Measurements from ENCODE around the gene TRAM2. TPM values are rescaled to one million over a fixed set of nuclear protein-coding genes. Genes with fewer than 3 reads are reported as not detected.

TRAM2 gene
- total and polyA plus RNA-seq, 5 experiments from 2014 or later = 3.1 to 9.9 (median 4.9) TPM

DNA sequence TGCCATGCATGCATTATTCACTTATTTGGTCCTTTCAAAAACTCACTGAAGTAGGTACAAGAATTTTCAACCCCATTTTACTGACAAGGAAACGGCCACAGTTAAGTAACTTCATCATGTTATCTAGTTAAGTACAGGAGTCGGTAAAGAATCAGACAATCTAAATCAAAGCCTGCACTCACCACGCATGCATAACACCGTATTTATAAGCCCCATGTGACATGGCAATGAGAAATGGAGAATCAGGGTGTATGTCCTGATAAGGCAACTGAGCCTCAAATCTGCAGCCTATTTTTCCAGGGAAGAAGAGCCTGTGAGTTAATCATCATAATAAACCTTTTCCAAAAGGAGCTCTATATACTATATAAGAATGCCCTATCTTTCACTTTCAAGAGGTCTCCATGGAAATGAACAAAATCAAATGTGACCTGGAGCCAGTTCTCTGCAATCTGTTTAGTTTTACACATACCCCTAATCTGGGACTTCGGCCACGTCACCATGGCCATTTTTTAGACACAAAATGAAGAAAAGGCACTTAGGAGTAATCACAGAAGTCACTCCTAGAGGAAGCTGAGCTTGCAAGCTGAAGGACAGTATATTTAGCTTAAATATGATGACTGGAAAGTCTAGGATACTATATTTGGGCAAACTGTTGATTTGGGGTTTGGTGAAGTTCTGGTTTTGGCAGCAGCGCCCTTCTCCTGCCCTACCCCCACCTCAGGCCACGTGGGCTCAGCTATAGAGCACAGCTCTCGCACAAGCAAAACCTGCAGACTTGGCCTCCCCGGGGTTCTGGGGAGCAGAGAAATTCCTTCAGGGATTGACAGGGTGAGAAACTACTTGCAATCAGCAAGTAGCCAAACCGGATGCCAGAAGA lies 19.2 kb downstream of the TRAM2 start:
- no peak for ATAC-seq
- Mint-ChIP-seq H3K27me3 (no peaks in the 10 kb centered on the region), H3K4me3 (no peak overlapping the region), H3K9me3 (no peaks in the 10 kb centered on the region), H3K27ac (no peak overlapping the region), H3K4me1 (peaks cover 9 to 54% (median 24%) of the 10 kb centered on the region in 4 donors), H3K36me3 (peaks cover 0 to 22% (median 4%) of the 10 kb centered on the region in 3 donors)
- POLR2A ChIA-PET = no interaction called here
- DNase-seq = no peak

DNA sequence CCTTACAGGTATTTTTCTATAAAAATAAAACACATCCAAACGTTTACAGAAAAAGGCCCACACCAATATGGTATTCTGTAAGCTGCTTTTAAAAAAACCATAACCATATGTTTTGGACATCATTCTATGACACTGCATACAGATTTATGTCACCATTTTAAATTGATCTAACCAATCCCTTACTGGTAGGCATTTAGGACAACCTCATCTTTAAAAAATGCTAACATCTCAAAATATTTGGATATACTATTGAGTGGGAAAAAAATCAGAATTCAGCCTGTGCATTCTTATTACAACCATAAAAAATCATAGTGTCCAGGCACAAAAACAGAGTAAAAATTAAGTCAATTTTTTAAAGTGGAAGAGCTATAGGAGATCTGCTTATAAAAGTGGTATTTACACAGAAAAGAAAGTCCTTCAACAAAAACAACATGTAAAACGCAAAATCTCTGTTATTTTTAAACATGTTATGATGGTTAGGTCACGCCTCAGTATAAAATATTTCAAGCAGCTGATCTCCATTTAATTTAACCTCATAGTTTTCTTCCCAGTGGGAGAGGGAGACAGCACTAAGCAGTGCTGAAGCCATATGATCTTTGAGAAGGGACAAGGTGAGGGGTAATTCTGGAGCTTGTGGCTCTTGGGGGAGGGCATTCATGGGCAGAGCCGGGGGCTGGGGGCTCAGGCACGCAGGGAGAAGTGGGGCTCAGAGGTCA lies 21.2 kb downstream of the TRAM2 start:
- Mint-ChIP-seq H3K4me1 (peaks cover 21 to 65% (median 33%) of the 10 kb centered on the region in 4 donors), H3K9me3 (no peaks in the 10 kb centered on the region), H3K27me3 (no peaks in the 10 kb centered on the region), H3K36me3 (peaks cover 0 to 19% (median 4%) of the 10 kb centered on the region in 3 donors), H3K27ac (no peak overlapping the region), H3K4me3 (no peak overlapping the region)
- ATAC-seq = no peak
- POLR2A ChIA-PET = no interaction called here
- no peak for DNase-seq

- peaks cover 26 to 69% (median 39%) of the 10 kb centered on the region in 4 donors for H3K4me1 Mint-ChIP-seq
- peaks cover 0 to 21% (median 4%) of the 10 kb centered on the region in 3 donors for H3K36me3 Mint-ChIP-seq
- ATAC-seq (no peak), DNase-seq (no peak)
- H3K27me3 Mint-ChIP-seq = no peaks in the 10 kb centered on the region
- POLR2A ChIA-PET = no interaction called here
- H3K4me3 Mint-ChIP-seq = no peak overlapping the region
- H3K27ac Mint-ChIP-seq = no peak overlapping the region
- no peaks in the 10 kb centered on the region for H3K9me3 Mint-ChIP-seq
Observed at GRCh38 chr6:52554684-52555280, 22.1 kb downstream of the TRAM2 start.

GRCh38 chr6:52553719-52554118 lies 23.1 kb downstream of the TRAM2 start:
- ATAC-seq (no peak), DNase-seq (no peak)
- Mint-ChIP-seq H3K4me3 (peak overlapping the region in 1 of 10 donors; percentile 51), H3K9me3 (no peaks in the 10 kb centered on the region), H3K4me1 (peaks cover 24 to 65% (median 41%) of the 10 kb centered on the region in 4 donors), H3K27ac (peak overlapping the region in 2 of 10 donors; percentile 66 to 86), H3K27me3 (no peaks in the 10 kb centered on the region), H3K36me3 (peaks cover 0 to 17% (median 11%) of the 10 kb centered on the region in 3 donors)
- POLR2A ChIA-PET = no interaction called here

GRCh38 chr6:52553158-52553557 lies 23.7 kb downstream of the TRAM2 start:
- H3K4me3 Mint-ChIP-seq = no peak overlapping the region
- H3K4me1 Mint-ChIP-seq = peaks cover 24 to 65% (median 42%) of the 10 kb centered on the region in 4 donors
- DNase-seq (no peak), ATAC-seq (no peak)
- H3K27ac Mint-ChIP-seq = no peak overlapping the region
- POLR2A ChIA-PET = no interaction called here
- peaks cover 0 to 14% (median 7%) of the 10 kb centered on the region in 3 donors for H3K36me3 Mint-ChIP-seq
- H3K9me3 Mint-ChIP-seq = no peaks in the 10 kb centered on the region
- H3K27me3 Mint-ChIP-seq = no peaks in the 10 kb centered on the region

- Mint-ChIP-seq H3K4me3 (no peak overlapping the region), H3K27me3 (no peaks in the 10 kb centered on the region), H3K4me1 (peaks cover 26 to 65% (median 44%) of the 10 kb centered on the region in 4 donors), H3K27ac (peak overlapping the region in 1 of 10 donors; percentile 20), H3K36me3 (peaks cover 0 to 12% (median 7%) of the 10 kb centered on the region in 3 donors), H3K9me3 (no peaks in the 10 kb centered on the region)
- DNase-seq (no peak), ATAC-seq (no peak)
- POLR2A ChIA-PET = no interaction called here
Observed at GRCh38 chr6:52552278-52552643, 24.6 kb downstream of the TRAM2 start.

- H3K36me3 Mint-ChIP-seq = peaks cover 0 to 16% (median 7%) of the 10 kb centered on the region in 3 donors
- peaks cover 31 to 70% (median 46%) of the 10 kb centered on the region in 4 donors for H3K4me1 Mint-ChIP-seq
- H3K9me3 Mint-ChIP-seq = no peaks in the 10 kb centered on the region
- no peaks in the 10 kb centered on the region for H3K27me3 Mint-ChIP-seq
- H3K4me3 Mint-ChIP-seq = no peak overlapping the region
- H3K27ac Mint-ChIP-seq = peak overlapping the region in 1 of 10 donors; percentile 46
- ATAC-seq = no peak
- no peak for DNase-seq
- POLR2A ChIA-PET = no interaction called here
Observed at GRCh38 chr6:52551483-52552277, 25.2 kb downstream of the TRAM2 start.

GRCh38 chr6:52550870-52551269 lies 26.0 kb downstream of the TRAM2 start:
- H3K9me3 Mint-ChIP-seq = no peaks in the 10 kb centered on the region
- peaks cover 0 to 22% (median 7%) of the 10 kb centered on the region in 3 donors for H3K36me3 Mint-ChIP-seq
- H3K4me1 Mint-ChIP-seq = peaks cover 36 to 74% (median 50%) of the 10 kb centered on the region in 4 donors
- no peak for DNase-seq
- H3K27me3 Mint-ChIP-seq = no peaks in the 10 kb centered on the region
- POLR2A ChIA-PET = no interaction called here
- no peak overlapping the region for H3K4me3 Mint-ChIP-seq
- peak overlapping the region in 1 of 10 donors; percentile 52 for H3K27ac Mint-ChIP-seq
- ATAC-seq = no peak

- peak overlapping the region in 1 of 10 donors; percentile 3 for H3K27ac Mint-ChIP-seq
- H3K27me3 Mint-ChIP-seq = no peaks in the 10 kb centered on the region
- H3K4me1 Mint-ChIP-seq = peaks cover 33 to 80% (median 55%) of the 10 kb centered on the region in 4 donors
- H3K9me3 Mint-ChIP-seq = no peaks in the 10 kb centered on the region
- no peak overlapping the region for H3K4me3 Mint-ChIP-seq
- POLR2A ChIA-PET = no interaction called here
- no peak for DNase-seq
- H3K36me3 Mint-ChIP-seq = peaks cover 0 to 22% (median 7%) of the 10 kb centered on the region in 3 donors
- no peak for ATAC-seq
Observed at GRCh38 chr6:52550014-52550575, 26.8 kb downstream of the TRAM2 start.

DNA sequence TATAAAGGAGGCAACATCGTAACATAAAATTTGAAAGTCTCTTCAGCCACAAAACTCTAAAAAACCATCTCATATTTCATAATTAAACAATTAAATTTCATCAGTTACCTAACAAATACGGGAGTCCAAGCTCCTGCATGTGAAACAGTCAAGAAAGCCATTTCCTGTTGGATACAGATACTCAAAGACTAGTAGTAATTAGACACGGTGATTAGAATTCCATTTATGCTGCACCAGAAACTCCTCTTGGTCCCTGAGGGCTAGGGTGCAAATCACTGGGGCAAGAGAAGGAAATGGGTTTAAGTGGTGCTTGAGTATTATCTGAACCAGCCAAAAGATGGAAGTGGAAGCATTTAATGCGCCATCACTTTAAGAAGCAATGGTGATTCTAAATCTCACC lies 27.4 kb downstream of the TRAM2 start:
- H3K4me3 Mint-ChIP-seq = no peak overlapping the region
- POLR2A ChIA-PET = no interaction called here
- peaks cover 0 to 22% (median 11%) of the 10 kb centered on the region in 3 donors for H3K36me3 Mint-ChIP-seq
- no peaks in the 10 kb centered on the region for H3K27me3 Mint-ChIP-seq
- no peaks in the 10 kb centered on the region for H3K9me3 Mint-ChIP-seq
- DNase-seq (no peak), ATAC-seq (no peak)
- H3K27ac Mint-ChIP-seq = no peak overlapping the region
- peaks cover 33 to 86% (median 55%) of the 10 kb centered on the region in 4 donors for H3K4me1 Mint-ChIP-seq

GRCh38 chr6:52548999-52549398 lies 27.9 kb downstream of the TRAM2 start:
- Mint-ChIP-seq H3K27ac (peak overlapping the region in 1 of 10 donors; percentile 10), H3K36me3 (peaks cover 0 to 22% (median 15%) of the 10 kb centered on the region in 3 donors), H3K4me3 (no peak overlapping the region), H3K9me3 (no peaks in the 10 kb centered on the region), H3K27me3 (no peaks in the 10 kb centered on the region), H3K4me1 (peaks cover 33 to 89% (median 57%) of the 10 kb centered on the region in 4 donors)
- ATAC-seq (no peak), DNase-seq (no peak)
- POLR2A ChIA-PET = no interaction called here

DNA sequence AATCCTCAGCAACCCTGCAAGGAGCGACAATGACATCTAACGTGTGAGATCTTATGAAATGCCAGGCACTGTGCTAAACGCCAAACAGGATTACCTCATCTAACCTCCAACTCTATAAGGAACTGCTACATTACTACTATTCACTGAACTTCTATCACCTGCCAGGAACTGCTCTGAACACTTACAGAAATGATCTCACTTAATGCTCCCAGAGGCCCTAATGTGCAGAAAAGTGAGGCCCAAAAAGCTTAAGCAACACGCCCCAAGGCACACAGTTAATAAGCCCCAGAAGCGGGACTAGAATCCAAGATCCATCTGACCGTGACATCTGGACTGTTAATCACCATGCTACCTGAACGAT lies 28.5 kb downstream of the TRAM2 start:
- Mint-ChIP-seq H3K4me1 (peaks cover 30 to 84% (median 51%) of the 10 kb centered on the region in 4 donors), H3K27me3 (no peaks in the 10 kb centered on the region), H3K36me3 (peaks cover 0 to 22% (median 17%) of the 10 kb centered on the region in 3 donors), H3K27ac (no peak overlapping the region), H3K4me3 (no peak overlapping the region), H3K9me3 (no peaks in the 10 kb centered on the region)
- POLR2A ChIA-PET = no interaction called here
- no peak for ATAC-seq
- DNase-seq = no peak

Measured in naive thymus-derived CD8-positive, alpha-beta T cell (primary cell).